Breast epithelium (tissue), 4 donors: ENCODE measurements around the gene ALG2. TPM values are rescaled to one million over a fixed set of nuclear protein-coding genes. Genes with fewer than 3 reads are reported as not detected.
A peak's percentile ranks its signal among the peaks of the same experiment; 100 is the strongest.

Experiments used
- DNase-seq, 2 donors: peaks; one replicate each; pipeline ENCODE4 v3.0.0-alpha.2; 2019; ENCODE audit warnings: low spot score in 2 of 2
- H3K27ac ChIP-seq, 2 donors: fragments of 200-600 bp; sonication (generic) in 1 of 2; one replicate each; pipeline ENCODE4 v1.5.1; 2016 to 2019; ENCODE audit warnings: mild to moderate bottlenecking in 1 of 2
- H3K27me3 ChIP-seq, 2 donors: fragments of 200-600 bp; sonication (generic) in 1 of 2; one replicate each; pipeline versions ENCODE4 v1.5.1 to v1.6.0; 2017 to 2019; ENCODE audit warnings: control low read depth in 1 of 2, mild to moderate bottlenecking in 1 of 2
- H3K36me3 ChIP-seq: fragments of 200-600 bp; one replicate; pipeline ENCODE4 v1.5.1; 2019
- H3K4me1 ChIP-seq, 2 donors: fragments of 200-600 bp; sonication (generic); one replicate each; pipeline ENCODE4 v1.5.1; 2016 to 2019; ENCODE audit warnings: control low read depth in 1 of 2
- H3K4me3 ChIP-seq, 3 donors: fragments of 200-600 bp; sonication (generic); 1 replicate in 2 of 3; 2 replicates in 1 of 3; pipeline ENCODE4 v1.5.1; 2016 to 2019; ENCODE audit warnings: mild to moderate bottlenecking in 3 of 3, moderate library complexity in 2 of 3
- H3K9me3 ChIP-seq, 2 donors: fragments of 200-600 bp; sonication (generic) in 1 of 2; one replicate each; pipeline ENCODE4 v1.5.1; 2016 to 2019; ENCODE audit warnings: control low read depth in 1 of 2
- CTCF ChIP-seq, 3 donors: fragments of 450-650 bp; IDR thresholded peaks; one replicate each; pipeline ENCODE4 v1.5.1; 2016 to 2017; ENCODE audit warnings: antibody characterized with exemption in 3 of 3, mild to moderate bottlenecking in 3 of 3, moderate library complexity in 3 of 3
- POLR2A ChIP-seq: fragments of 450-650 bp; IDR thresholded peaks from one replicate; pipeline ENCODE4 v1.6.1; 2016; ENCODE audit warnings: antibody characterized with exemption, mild to moderate bottlenecking, moderate library complexity
- POLR2AphosphoS5 ChIP-seq, 3 donors: sonication (generic); formaldehyde crosslinking; IDR thresholded peaks; one replicate each; pipeline ENCODE4 v1.6.1; 2017; ENCODE audit warnings: antibody characterized with exemption in 3 of 3
- intact Hi-C: fragments of 100-400 bp; cut with DNase I; formaldehyde crosslinking; loops from one replicate; pipeline ENCODE4 v1.15.1; 2023; ENCODE audit warnings: low total_unique reads
- total RNA-seq, 3 donors: library from RNA; depleted of rRNA; stranded (reverse); fragments of >200 nt; gene quantifications; one replicate each; pipeline ENCODE4 v1.1.0, GENCODE V29; 2016

ALG2 gene
- total RNA-seq, 3 donors from 2014 or later, result 30.2 to 44.5 (median 40.3) TPM

- Histone ChIP-seq H3K27ac (peak overlapping the region in 1 of 2 donors; percentile 12), H3K4me1 (peaks cover 0 to 6% of the 10 kb centered on the region in 2 donors), H3K4me3 (no peak overlapping the region), H3K27me3 (no peaks in the 10 kb centered on the region), H3K9me3 (no peaks in the 10 kb centered on the region), H3K36me3 (no peaks in the 10 kb centered on the region)
- TF ChIP-seq CTCF (IDR thresholded peaks at IDR 0.05), result no peak
- no peak for TF ChIP-seq POLR2A
- TF ChIP-seq POLR2AphosphoS5 (IDR thresholded peaks at IDR 0.05), result no peak
- intact Hi-C loops, result no loop called here
- no peak for DNase-seq
Observed at GRCh38 chr9:99182356-99182755, 39.4 kb downstream of the ALG2 start.

GRCh38 chr9:99181621-99182020 lies 40.1 kb downstream of the ALG2 start:
- H3K27ac ChIP-seq, result no peak overlapping the region
- intact Hi-C loops, result no loop called here

GRCh38 chr9:99181206-99181605 lies 40.5 kb downstream of the ALG2 start:
- Histone ChIP-seq H3K27ac (no peak overlapping the region), H3K9me3 (no peaks in the 10 kb centered on the region)
- intact Hi-C loops, result no loop called here

More at GRCh38 chr9:99181621-99182020, 40.1 kb downstream of the ALG2 start:
- no peak overlapping the region for H3K4me3 ChIP-seq
- H3K36me3 ChIP-seq, result no peaks in the 10 kb centered on the region
- peaks cover 0 to 6% of the 10 kb centered on the region in 2 donors for H3K4me1 ChIP-seq
- H3K27me3 ChIP-seq, result no peaks in the 10 kb centered on the region
- DNase-seq, result no peak
- TF ChIP-seq POLR2A (no peak), CTCF (IDR thresholded peaks at IDR 0.05) (no peak), POLR2AphosphoS5 (IDR thresholded peaks at IDR 0.05) (no peak)
- no peaks in the 10 kb centered on the region for H3K9me3 ChIP-seq

GRCh38 chr9:99180662-99181061 lies 41.1 kb downstream of the ALG2 start:
- H3K36me3 ChIP-seq, result no peaks in the 10 kb centered on the region
- H3K4me3 ChIP-seq, result no peak overlapping the region
- H3K27me3 ChIP-seq, result no peaks in the 10 kb centered on the region
- no peaks in the 10 kb centered on the region for H3K9me3 ChIP-seq
- no peak for TF ChIP-seq CTCF (IDR thresholded peaks at IDR 0.05)
- no peak for TF ChIP-seq POLR2AphosphoS5 (IDR thresholded peaks at IDR 0.05)
- TF ChIP-seq POLR2A, result no peak
- H3K4me1 ChIP-seq, result peaks cover 0 to 6% of the 10 kb centered on the region in 2 donors
- intact Hi-C loops, result no loop called here
- no peak overlapping the region for H3K27ac ChIP-seq
- no peak for DNase-seq

More at GRCh38 chr9:99181206-99181605, 40.5 kb downstream of the ALG2 start:
- H3K4me1 ChIP-seq, result peaks cover 0 to 6% of the 10 kb centered on the region in 2 donors
- TF ChIP-seq POLR2A (no peak), CTCF (IDR thresholded peaks at IDR 0.05) (no peak)
- DNase-seq, result no peak
- H3K36me3 ChIP-seq, result no peaks in the 10 kb centered on the region
- no peaks in the 10 kb centered on the region for H3K27me3 ChIP-seq
- no peak overlapping the region for H3K4me3 ChIP-seq

- TF ChIP-seq CTCF (IDR thresholded peaks at IDR 0.05), result no peak
- TF ChIP-seq POLR2A, result no peak
- Histone ChIP-seq H3K9me3 (no peaks in the 10 kb centered on the region), H3K27ac (no peak overlapping the region), H3K27me3 (no peaks in the 10 kb centered on the region), H3K4me1 (peaks cover 0 to 6% of the 10 kb centered on the region in 2 donors), H3K36me3 (no peaks in the 10 kb centered on the region), H3K4me3 (no peak overlapping the region)
- intact Hi-C loops, result no loop called here
- no peak for DNase-seq
Observed at GRCh38 chr9:99180199-99180598, 41.5 kb downstream of the ALG2 start.
